ENCODE data around the gene CNEP1R1. TPM values are rescaled to one million over a fixed set of nuclear protein-coding genes. Genes with fewer than 3 reads are reported as not detected.

Gene CNEP1R1
- total and polyA plus RNA-seq, 2 of the 4 experiments (the other 2 are of a cell fraction), result 16.1 to 22.0 TPM

DNA sequence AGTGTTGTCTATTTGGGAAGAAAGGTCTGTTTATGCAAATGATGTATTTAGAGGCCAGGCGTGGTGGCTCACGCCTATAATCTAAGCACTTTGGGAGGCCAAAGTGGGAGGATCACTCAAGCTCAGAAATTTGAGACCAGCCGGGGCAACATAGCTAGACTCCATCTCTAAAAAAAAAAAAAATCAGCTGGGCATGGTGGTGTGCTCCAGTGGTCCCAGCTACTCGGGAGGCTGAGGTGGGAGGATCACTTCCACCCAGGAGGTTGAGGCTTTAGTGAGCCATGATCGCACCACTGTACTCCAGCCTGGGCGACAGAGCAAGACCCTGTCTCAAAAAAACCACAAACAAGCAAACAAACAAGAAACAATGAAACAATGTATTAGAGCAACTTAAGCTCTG, 21.8 kb downstream of the CNEP1R1 start:
- in situ Hi-C loops (cut with MboI; ENCODE audit: low sequenced_read_pairs), result no loop called here
- no CpG with 5 or more reads among the region's 6 CpGs for WGBS, 2 experiments (ENCODE audit: extremely low coverage in 2 of 2, insufficient read length in 1 of 2)
- dilution Hi-C loops (cut with HindIII; ENCODE audit: low sequenced_read_pairs, unreplicated experiment), result no loop called here

More for the DNA sequence above, 21.8 kb downstream of the CNEP1R1 start:
- Histone ChIP-seq H2BK15ac (ENCODE audit: low read depth, low read length) (no peak overlapping the region), H3K36me3 (ENCODE audit: control insufficient read depth, insufficient read depth, low read length) (no peaks in the 10 kb centered on the region), H3K9me3 (ENCODE audit: control insufficient read depth, insufficient read depth, low read length) (no peaks in the 10 kb centered on the region), H2AK9ac (replicated peaks; ENCODE audit: low read depth, low read length, poor library complexity) (no peak overlapping the region), H2AK5ac (ENCODE audit: low read depth, low read length) (no peak overlapping the region), H3K79me1 (ENCODE audit: low read depth in 1 of 2, low read length in 2 of 2) (no peaks in the 10 kb centered on the region), H3K4me2 (ENCODE audit: low read depth, low read length) (no peak overlapping the region), H3K4ac (ENCODE audit: low read depth, low read length) (no peak overlapping the region), H4K8ac (ENCODE audit: low read depth in 2 of 2, low read length in 2 of 2) (no peak overlapping the region), H3K14ac (replicated peaks; ENCODE audit: low read depth, low read length) (no peak overlapping the region), H2BK5ac (ENCODE audit: low read depth, low read length, poor library complexity, severe bottlenecking) (no peak overlapping the region), H3K56ac (ENCODE audit: extremely low read depth, insufficient read depth, low read length) (no peak overlapping the region), H3K18ac (ENCODE audit: low read depth, low read length) (no peak overlapping the region), H3K4me1 (ENCODE audit: control insufficient read depth, insufficient read depth, low read length) (no peaks in the 10 kb centered on the region), H3K9ac (ENCODE audit: low read depth, low read length) (no peak overlapping the region), H4K5ac (ENCODE audit: low read depth, low read length) (no peak overlapping the region), H3K27me3 (ENCODE audit: control insufficient read depth, insufficient read depth, low read length) (peaks cover 8% of the 10 kb centered on the region), H2BK120ac (ENCODE audit: low read depth, low read length) (no peak overlapping the region), H3K9me1 (ENCODE audit: insufficient read depth, low read length) (no peaks in the 10 kb centered on the region), H3K4me3 (ENCODE audit: insufficient read depth, low read depth, low read length) (no peak overlapping the region), H2AFZ (replicated peaks; ENCODE audit: low read length, poor library complexity) (no peak overlapping the region), H4K91ac (ENCODE audit: insufficient read depth, low read depth, low read length) (no peak overlapping the region), H3K23ac (ENCODE audit: low read depth, low read length) (no peak overlapping the region), H4K20me1 (ENCODE audit: insufficient read depth, low read length) (no peaks in the 10 kb centered on the region), H3K27ac (ENCODE audit: insufficient read depth, low read length) (no peak overlapping the region), H2BK20ac (ENCODE audit: low read depth, low read length) (no peak overlapping the region)
- intact Hi-C loops (cut with micrococcal nuclease), result no loop called here
- BruUV-seq (replicated peaks), result no TSS peak
- TF ChIP-seq BHLHE40 (IDR thresholded peaks at IDR 0.05; ENCODE audit: low read depth, low read length) (no peak), MAFK (IDR thresholded peaks at IDR 0.05; ENCODE audit: low read depth, low read length) (no peak), CHD1 (IDR thresholded peaks at IDR 0.05; ENCODE audit: low read depth, low read length) (no peak), MXI1 (IDR thresholded peaks at IDR 0.05; ENCODE audit: borderline replicate concordance, low read depth, low read length) (no peak), CEBPB (IDR thresholded peaks at IDR 0.05; ENCODE audit: low read depth, low read length) (no peak), RAD21 (IDR thresholded peaks at IDR 0.05; ENCODE audit: low read length) (no peak), RFX5 (IDR thresholded peaks at IDR 0.05; ENCODE audit: low read depth, low read length) (no peak), FOS (IDR thresholded peaks at IDR 0.05; ENCODE audit: low read depth, low read length) (no peak), RCOR1 (IDR thresholded peaks at IDR 0.05; ENCODE audit: insufficient replicate concordance, low read length) (no peak), SMC3 (IDR thresholded peaks at IDR 0.05; ENCODE audit: low read depth, low read length) (no peak), NFE2L2 (IDR thresholded peaks at IDR 0.05; ENCODE audit: low read depth, low read length) (no peak), MAZ (IDR thresholded peaks at IDR 0.05; ENCODE audit: borderline replicate concordance, low read depth, low read length) (no peak), POLR2A (IDR thresholded peaks at IDR 0.05; ENCODE audit: low read depth, low read length) (no peak)
- TF ChIP-seq, protein P1, sequence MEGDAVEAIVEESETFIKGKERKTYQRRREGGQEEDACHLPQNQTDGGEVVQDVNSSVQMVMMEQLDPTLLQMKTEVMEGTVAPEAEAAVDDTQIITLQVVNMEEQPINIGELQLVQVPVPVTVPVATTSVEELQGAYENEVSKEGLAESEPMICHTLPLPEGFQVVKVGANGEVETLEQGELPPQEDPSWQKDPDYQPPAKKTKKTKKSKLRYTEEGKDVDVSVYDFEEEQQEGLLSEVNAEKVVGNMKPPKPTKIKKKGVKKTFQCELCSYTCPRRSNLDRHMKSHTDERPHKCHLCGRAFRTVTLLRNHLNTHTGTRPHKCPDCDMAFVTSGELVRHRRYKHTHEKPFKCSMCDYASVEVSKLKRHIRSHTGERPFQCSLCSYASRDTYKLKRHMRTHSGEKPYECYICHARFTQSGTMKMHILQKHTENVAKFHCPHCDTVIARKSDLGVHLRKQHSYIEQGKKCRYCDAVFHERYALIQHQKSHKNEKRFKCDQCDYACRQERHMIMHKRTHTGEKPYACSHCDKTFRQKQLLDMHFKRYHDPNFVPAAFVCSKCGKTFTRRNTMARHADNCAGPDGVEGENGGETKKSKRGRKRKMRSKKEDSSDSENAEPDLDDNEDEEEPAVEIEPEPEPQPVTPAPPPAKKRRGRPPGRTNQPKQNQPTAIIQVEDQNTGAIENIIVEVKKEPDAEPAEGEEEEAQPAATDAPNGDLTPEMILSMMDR (conservative IDR thresholded peaks at IDR 0.05; ENCODE audit: low read depth, low read length), result no peak
- TF ChIP-seq, protein P2, sequence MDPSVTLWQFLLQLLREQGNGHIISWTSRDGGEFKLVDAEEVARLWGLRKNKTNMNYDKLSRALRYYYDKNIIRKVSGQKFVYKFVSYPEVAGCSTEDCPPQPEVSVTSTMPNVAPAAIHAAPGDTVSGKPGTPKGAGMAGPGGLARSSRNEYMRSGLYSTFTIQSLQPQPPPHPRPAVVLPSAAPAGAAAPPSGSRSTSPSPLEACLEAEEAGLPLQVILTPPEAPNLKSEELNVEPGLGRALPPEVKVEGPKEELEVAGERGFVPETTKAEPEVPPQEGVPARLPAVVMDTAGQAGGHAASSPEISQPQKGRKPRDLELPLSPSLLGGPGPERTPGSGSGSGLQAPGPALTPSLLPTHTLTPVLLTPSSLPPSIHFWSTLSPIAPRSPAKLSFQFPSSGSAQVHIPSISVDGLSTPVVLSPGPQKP (IDR thresholded peaks at IDR 0.05; ENCODE audit: borderline replicate concordance, low read depth, low read length), result no peak
- TF ChIP-seq, protein P3, sequence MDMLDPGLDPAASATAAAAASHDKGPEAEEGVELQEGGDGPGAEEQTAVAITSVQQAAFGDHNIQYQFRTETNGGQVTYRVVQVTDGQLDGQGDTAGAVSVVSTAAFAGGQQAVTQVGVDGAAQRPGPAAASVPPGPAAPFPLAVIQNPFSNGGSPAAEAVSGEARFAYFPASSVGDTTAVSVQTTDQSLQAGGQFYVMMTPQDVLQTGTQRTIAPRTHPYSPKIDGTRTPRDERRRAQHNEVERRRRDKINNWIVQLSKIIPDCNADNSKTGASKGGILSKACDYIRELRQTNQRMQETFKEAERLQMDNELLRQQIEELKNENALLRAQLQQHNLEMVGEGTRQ (IDR thresholded peaks at IDR 0.05; ENCODE audit: low read depth, low read length), result no peak
- ChIA-PET POLR2A (ENCODE audit: unreplicated experiment) (no interaction called here), CTCF (interaction anchor here (0.9 kb wide), 1 partner anchor 22 kb away, joined by 4 read pairs; the partner anchor contains the start of gene CNEP1R1)
- ATAC-seq (ENCODE audit: low read depth), result no peak
- no peak for DNase-seq
